Forelimb muscle (tissue), 1 donor: Measurements from ENCODE around the gene B3GALNT2. TPM values are rescaled to one million over a fixed set of nuclear protein-coding genes. Genes with fewer than 3 reads are reported as not detected.

Source experiments
- DNase-seq: peaks from one replicate; pipeline ENCODE4 v3.0.0-alpha.2; 2013; ENCODE audit warnings: low read depth
- polyA plus RNA-seq: library from polyadenylated mRNA; unstranded; fragments of 120-200 nt; gene quantifications from one replicate; pipeline ENCODE4 v1.2.1, GENCODE V29; 2013; ENCODE audit not compliant: insufficient read length

The B3GALNT2 gene
- polyA plus RNA-seq, 1 donor = 30.9 TPM

DNA sequence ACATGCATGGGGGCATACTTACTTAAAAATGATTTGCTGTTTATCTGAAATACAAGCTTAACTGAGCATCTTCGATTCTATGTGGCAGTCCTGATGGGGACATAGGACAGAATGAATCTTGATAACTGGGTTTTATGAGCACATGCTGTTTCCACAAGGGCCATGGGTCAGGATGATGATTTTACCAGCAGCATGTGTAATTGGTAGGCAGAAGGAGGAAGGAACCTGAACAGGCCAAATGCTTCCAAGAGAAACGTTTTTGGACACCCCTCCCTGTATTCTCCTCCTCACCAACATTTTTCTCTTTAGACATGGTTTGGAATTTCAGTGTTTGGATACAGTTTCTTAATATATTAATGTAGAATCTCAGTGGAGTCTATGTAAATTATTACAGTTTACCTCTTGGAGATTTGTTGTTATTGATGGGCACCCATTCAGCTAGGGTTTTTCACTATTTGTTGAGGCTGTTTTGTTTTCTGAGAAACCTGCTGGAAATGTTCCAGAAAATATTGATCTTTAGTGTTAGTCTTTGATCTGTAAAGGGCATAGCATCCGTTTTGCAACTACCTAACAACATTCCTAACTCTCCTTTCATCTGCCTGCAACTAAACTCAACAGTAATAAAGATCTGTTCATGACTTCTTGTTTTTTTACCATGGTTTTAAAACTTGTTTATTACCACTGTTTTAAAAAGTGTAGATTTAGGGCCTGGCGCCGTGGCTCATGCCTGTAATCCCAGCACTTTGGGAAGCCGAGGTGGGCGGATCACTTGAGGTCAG lies 95.0 kb downstream of the B3GALNT2 start:
- DNase-seq = no peak

- DNase-seq = no peak
Measured at GRCh38 chr1:235408503-235408960, 95.7 kb downstream of the B3GALNT2 start.

DNA sequence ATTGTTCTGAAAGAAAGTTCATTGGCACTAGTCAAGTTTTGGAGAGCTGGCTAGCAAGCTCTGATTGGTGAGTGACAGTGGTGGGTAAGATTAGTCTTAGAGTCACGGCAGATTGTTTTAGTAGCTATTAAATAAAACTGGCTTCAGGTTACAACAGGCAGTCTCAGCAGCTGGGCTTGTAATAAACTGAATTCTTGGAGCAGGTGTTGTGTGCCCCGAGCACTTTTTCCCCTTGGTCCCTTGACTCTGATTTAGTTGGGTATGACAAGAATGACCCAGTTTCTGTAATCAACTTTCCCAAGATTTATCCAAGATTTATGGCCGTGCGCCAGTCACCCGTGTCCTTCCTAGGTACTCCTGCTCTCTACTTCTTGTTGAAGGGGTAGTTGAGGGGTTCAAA lies 96.8 kb downstream of the B3GALNT2 start:
- no peak for DNase-seq

DNA sequence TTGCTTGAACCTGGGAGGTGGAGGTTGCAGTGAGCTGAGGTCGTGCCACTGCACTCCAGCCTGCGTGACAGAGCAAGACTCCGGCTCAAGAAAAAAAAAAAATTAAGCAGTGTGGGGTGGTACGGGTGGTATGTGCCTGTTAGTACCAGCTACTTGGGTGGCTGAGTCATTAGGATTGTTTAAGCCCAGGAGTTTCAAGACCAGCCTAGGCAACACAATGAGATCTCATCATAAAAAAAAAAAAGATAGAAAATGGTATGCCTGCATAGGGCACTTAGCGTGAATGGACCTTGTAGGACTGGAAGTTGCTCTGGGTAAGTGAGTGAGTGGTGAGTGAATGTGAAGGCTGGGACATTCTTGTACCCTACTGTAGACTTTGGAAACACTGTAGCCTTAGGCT lies 100.1 kb downstream of the B3GALNT2 start:
- DNase-seq = no peak

- DNase-seq = no peak
Measured at GRCh38 chr1:235403593-235403992, 100.7 kb downstream of the B3GALNT2 start.

DNA sequence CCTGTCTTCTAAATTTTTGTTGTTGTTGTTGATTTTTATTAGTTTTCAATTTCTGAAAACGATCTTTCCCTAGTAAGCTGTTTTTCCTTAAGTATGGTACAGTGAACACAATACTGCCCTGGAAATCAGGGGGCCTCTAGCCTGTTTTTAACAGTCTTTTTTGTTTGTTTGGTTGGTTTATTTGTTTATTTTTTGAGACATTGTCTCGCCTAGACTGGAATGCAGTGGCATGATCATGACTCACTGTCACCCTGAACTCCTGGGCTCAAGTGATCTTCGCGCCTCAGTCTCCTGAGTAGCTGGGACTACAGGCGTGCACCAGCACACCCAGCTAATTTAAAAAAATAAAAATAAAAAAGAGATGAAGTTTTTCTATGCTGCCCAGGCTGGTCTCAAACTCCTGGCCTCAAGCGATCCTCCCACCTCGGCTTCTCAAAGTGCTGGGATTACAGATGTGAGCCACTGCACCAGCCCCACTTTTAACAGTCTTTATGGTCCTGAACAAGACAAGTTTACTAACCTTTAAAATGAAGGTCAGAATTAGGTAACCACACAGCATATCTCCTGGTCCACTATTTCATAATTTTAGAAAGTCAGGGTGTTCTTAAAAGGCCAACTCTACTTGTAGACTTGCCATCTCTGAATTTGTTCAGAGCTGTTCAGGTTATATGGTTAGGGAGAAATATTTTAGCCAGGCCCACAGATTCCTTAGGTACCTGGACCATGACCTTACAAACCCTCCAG lies 101.6 kb downstream of the B3GALNT2 start:
- DNase-seq = no peak

DNA sequence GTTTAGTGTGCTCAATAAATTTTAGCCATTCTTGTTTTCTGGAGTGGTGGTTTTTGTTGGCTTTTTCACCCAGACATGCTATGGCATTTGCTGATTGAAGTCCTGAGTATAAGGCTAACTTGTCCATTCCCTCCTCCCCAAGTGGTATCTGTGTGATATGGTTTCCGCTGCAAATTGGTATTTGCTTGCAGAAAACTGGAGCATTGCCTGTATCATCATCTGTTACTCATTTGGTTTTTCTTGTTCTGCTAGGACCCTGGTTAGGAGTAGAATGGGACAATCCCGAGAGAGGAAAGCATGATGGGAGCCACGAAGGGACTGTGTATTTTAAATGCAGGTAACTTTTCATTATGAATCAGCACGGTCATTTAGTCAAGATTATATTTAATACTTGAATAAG lies 103.0 kb downstream of the B3GALNT2 start:
- DNase-seq = no peak

Other genes with a start within 250 kb of the B3GALNT2 start
- 20.2 TPM for gene ARID4B, start 176.3 kb downstream of the B3GALNT2 start, polyA plus RNA-seq
- 36.9 TPM for gene GGPS1, start 175.9 kb downstream of the B3GALNT2 start, polyA plus RNA-seq
- 47.4 TPM for gene TBCE, start 137.0 kb downstream of the B3GALNT2 start, polyA plus RNA-seq
- gene GNG4, start 145.3 kb upstream of the B3GALNT2 start, polyA plus RNA-seq = 0.42 TPM